PFSK-1 (cell line): ENCODE data around the gene CNOT4.

Source experiments
- FOXP2 ChIP-seq: optimal IDR thresholded peaks from 2 replicates; pipeline ENCODE3; 2011; ENCODE audit warnings: borderline replicate concordance, control low read depth, inconsistent platforms; ENCODE audit not compliant: insufficient read depth; ENCODE audit errors: extremely low read length, extremely low read depth
- POLR2AphosphoS5 ChIP-seq: IDR thresholded peaks from 2 replicates; pipeline ENCODE4 v1.6.1; 2012; ENCODE audit warnings: low read depth, mild to moderate bottlenecking, control low read depth, low read length, moderate library complexity
- SIN3A ChIP-seq: IDR thresholded peaks from 2 replicates; pipeline ENCODE4 v1.6.1; 2012; ENCODE audit warnings: mild to moderate bottlenecking, low read length, moderate library complexity, borderline replicate concordance; ENCODE audit not compliant: insufficient read depth
- TAF1 ChIP-seq: IDR thresholded peaks from 2 replicates; pipeline ENCODE4 v1.6.1; 2012; ENCODE audit warnings: low read length, control low read depth, borderline replicate concordance; ENCODE audit not compliant: insufficient read depth
- TF ChIP-seq, protein P1 (sequence below), 2 experiments: IDR thresholded peaks; 2 replicates each; pipeline versions ENCODE4 v1.6.1 to v1.8.0; 2011 to 2012; ENCODE audit warnings: low read depth in 2 of 2, low read length in 2 of 2, control low read depth in 1 of 2, inconsistent platforms in 1 of 2, mild to moderate bottlenecking in 1 of 2, moderate library complexity in 1 of 2; ENCODE audit not compliant: insufficient read depth in 1 of 2

CNOT4 gene

GRCh38 chr7:135525426-135525825, 15.5 kb upstream of the CNOT4 start:
- no peak for TF ChIP-seq FOXP2
- no peak for TF ChIP-seq POLR2AphosphoS5
- TF ChIP-seq, protein P1, sequence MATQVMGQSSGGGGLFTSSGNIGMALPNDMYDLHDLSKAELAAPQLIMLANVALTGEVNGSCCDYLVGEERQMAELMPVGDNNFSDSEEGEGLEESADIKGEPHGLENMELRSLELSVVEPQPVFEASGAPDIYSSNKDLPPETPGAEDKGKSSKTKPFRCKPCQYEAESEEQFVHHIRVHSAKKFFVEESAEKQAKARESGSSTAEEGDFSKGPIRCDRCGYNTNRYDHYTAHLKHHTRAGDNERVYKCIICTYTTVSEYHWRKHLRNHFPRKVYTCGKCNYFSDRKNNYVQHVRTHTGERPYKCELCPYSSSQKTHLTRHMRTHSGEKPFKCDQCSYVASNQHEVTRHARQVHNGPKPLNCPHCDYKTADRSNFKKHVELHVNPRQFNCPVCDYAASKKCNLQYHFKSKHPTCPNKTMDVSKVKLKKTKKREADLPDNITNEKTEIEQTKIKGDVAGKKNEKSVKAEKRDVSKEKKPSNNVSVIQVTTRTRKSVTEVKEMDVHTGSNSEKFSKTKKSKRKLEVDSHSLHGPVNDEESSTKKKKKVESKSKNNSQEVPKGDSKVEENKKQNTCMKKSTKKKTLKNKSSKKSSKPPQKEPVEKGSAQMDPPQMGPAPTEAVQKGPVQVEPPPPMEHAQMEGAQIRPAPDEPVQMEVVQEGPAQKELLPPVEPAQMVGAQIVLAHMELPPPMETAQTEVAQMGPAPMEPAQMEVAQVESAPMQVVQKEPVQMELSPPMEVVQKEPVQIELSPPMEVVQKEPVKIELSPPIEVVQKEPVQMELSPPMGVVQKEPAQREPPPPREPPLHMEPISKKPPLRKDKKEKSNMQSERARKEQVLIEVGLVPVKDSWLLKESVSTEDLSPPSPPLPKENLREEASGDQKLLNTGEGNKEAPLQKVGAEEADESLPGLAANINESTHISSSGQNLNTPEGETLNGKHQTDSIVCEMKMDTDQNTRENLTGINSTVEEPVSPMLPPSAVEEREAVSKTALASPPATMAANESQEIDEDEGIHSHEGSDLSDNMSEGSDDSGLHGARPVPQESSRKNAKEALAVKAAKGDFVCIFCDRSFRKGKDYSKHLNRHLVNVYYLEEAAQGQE (IDR thresholded peaks at IDR 0.05; ENCODE audit: insufficient read depth in 1 of 2, low read depth in 2 of 2, low read length in 2 of 2) = no peak
- TF ChIP-seq TAF1 = no peak
- TF ChIP-seq SIN3A = no peak

DNA sequence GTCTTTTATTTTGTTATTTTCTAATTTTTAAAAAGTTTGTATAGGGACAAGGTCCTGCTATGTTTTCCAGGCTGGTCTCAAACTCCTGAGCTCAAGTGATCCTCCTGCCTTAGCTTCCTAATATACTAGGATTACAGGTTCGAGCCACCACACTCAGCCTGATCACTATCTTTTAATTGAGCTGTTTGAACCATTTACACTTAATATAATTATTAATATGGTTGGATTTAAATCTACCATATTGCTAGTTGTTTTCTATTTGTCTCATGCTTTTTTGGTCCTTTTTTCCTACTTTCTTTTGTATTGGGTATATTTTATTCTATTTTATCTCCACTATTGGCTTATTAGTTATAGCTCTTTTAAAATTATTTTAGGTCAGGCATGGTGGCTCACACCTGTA, 13.2 kb upstream of the CNOT4 start:
- no peak for TF ChIP-seq FOXP2
- TF ChIP-seq POLR2AphosphoS5 = no peak
- TF ChIP-seq SIN3A = no peak
- TF ChIP-seq TAF1 = no peak
- TF ChIP-seq, protein P1 (IDR thresholded peaks at IDR 0.05; ENCODE audit: insufficient read depth in 1 of 2, low read depth in 2 of 2, low read length in 2 of 2) = no peak

DNA sequence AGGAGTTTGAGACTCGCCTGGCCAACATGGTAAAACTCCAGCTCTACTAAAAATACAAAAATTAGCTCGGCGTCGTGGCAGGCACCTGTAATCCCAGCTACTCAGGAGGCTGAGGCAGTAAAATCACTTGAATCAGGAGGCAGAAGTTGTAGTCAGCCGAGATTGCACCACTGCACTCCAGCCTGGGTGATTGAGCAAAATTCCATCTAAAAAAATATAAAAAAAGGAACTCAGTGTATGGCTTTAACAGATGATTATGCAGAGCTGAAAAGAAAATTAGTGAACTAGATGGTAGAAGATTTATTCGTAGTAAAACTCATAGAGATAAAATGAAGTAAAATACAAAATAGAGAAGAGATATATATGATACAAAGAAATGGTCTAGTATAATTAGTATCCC, 12.6 kb upstream of the CNOT4 start:
- TF ChIP-seq FOXP2 = no peak
- TF ChIP-seq TAF1 = no peak
- TF ChIP-seq POLR2AphosphoS5 = no peak
- TF ChIP-seq, protein P1 (IDR thresholded peaks at IDR 0.05; ENCODE audit: insufficient read depth in 1 of 2, low read depth in 2 of 2, low read length in 2 of 2) = no peak
- no peak for TF ChIP-seq SIN3A

- no peak for TF ChIP-seq POLR2AphosphoS5
- TF ChIP-seq FOXP2 = no peak
- TF ChIP-seq SIN3A = no peak
- TF ChIP-seq, protein P1 (IDR thresholded peaks at IDR 0.05; ENCODE audit: insufficient read depth in 1 of 2, low read depth in 2 of 2, low read length in 2 of 2) = no peak
- TF ChIP-seq TAF1 = no peak
Measured at GRCh38 chr7:135519871-135520270, 10.0 kb upstream of the CNOT4 start.

DNA sequence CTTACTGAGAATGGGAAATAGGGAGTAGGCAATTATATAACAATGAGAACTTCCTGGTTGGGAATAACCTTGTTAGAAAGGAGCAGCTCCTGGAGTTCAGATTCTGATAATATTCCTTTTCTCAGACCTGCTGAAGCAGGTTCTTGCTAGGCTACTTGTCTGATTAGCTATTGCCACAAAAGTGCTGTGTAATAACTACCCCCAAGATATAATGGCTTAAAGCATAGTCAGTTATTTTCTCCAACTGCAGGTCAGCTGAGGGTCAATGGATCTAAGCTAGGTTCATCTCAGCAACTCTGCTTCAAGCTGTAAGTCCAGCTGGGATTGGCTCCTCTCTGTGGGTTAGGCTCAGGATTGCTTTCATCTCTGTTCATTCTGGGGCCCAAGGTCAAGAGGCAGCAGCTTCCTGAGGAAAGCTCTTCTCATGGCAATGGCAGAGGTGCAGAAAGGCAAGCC, 9.4 kb upstream of the CNOT4 start:
- TF ChIP-seq SIN3A (no peak), FOXP2 (no peak), TAF1 (no peak), POLR2AphosphoS5 (no peak)
- TF ChIP-seq, protein P1 (IDR thresholded peaks at IDR 0.05; ENCODE audit: insufficient read depth in 1 of 2, low read depth in 2 of 2, low read length in 2 of 2) = no peak
